Uterus (tissue), 4 donors: ENCODE results near the gene SECTM1. TPM values are rescaled to one million over a fixed set of nuclear protein-coding genes. Genes with fewer than 3 reads are reported as not detected.
A peak's percentile ranks its signal among the peaks of the same experiment; 100 is the strongest.

Experiments used
- DNase-seq, 2 donors: peaks; one replicate each; pipeline ENCODE4 v3.0.0-alpha.2; 2019 to 2020
- H3K27ac ChIP-seq, 2 donors: fragments of 200-600 bp; sonication (generic); 1 replicate in 1 of 2; 2 replicates in 1 of 2; pipeline ENCODE4 v1.5.1; 2016 to 2018
- H3K27me3 ChIP-seq, 2 donors: fragments of 200-600 bp; sonication (generic); one replicate each; pipeline ENCODE4 v1.5.1; 2018 to 2019; ENCODE audit warnings: control low read depth in 1 of 2
- H3K36me3 ChIP-seq, 2 donors: fragments of 200-600 bp; sonication (generic); one replicate each; pipeline ENCODE4 v1.5.1; 2019; ENCODE audit warnings: control low read depth in 1 of 2
- H3K4me1 ChIP-seq, 2 donors: fragments of 200-600 bp; sonication (generic); one replicate each; pipeline ENCODE4 v1.5.1; 2018 to 2019; ENCODE audit warnings: control low read depth in 1 of 2
- H3K4me3 ChIP-seq, 2 donors: fragments of 200-600 bp; sonication (generic); 1 replicate in 1 of 2; 2 replicates in 1 of 2; pipeline ENCODE4 v1.5.1; 2018 to 2019; ENCODE audit warnings: mild to moderate bottlenecking in 1 of 2
- H3K9me3 ChIP-seq, 2 donors: fragments of 200-600 bp; sonication (generic); one replicate each; pipeline ENCODE4 v1.5.1; 2019; ENCODE audit warnings: control low read depth in 1 of 2
- POLR2A ChIP-seq, 2 donors: fragments of 450-650 bp; IDR thresholded peaks; one replicate each; pipeline ENCODE4 v1.6.1; 2016; ENCODE audit warnings: antibody characterized with exemption in 2 of 2, mild to moderate bottlenecking in 1 of 2, moderate library complexity in 1 of 2
- intact Hi-C: fragments of 100-400 bp; cut with DNase I; formaldehyde crosslinking; loops from one replicate; pipeline ENCODE4 v1.15.1; 2023; ENCODE audit warnings: low total_unique reads
- total RNA-seq, 4 donors: library from RNA; depleted of rRNA in 3 of 4; stranded (reverse); fragments of >200 nt in 3 of 4; gene quantifications; one replicate each; pipeline versions ENCODE4 v1.1.0 to v1.2.4, GENCODE V29; 2014 to 2023
- TF ChIP-seq, protein P1 (sequence below), 4 experiments: fragments of 200-600 bp in 2 of 4; fragments of 450-650 bp in 2 of 4; sonication (generic) in 2 of 4; IDR thresholded peaks; one replicate each; pipeline ENCODE4 v1.5.1; 2016 to 2019; ENCODE audit warnings: antibody characterized with exemption in 4 of 4, mild to moderate bottlenecking in 2 of 4, moderate library complexity in 1 of 4
- donor health status: DM: yes; HTN: yes; CAD: no.

Gene SECTM1
- total RNA-seq, 4 donors from 2014 or later: 3.5 to 29.4 (median 9.0) TPM

GRCh38 chr17:82344175-82344907, 10.8 kb upstream of the SECTM1 start:
- Histone ChIP-seq H3K4me1 (no peaks in the 10 kb centered on the region), H3K4me3 (no peak overlapping the region), H3K9me3 (no peaks in the 10 kb centered on the region), H3K27me3 (no peaks in the 10 kb centered on the region), H3K27ac (no peak overlapping the region), H3K36me3 (no peaks in the 10 kb centered on the region)
- no peak for DNase-seq
- intact Hi-C loops: no loop called here
- TF ChIP-seq POLR2A (IDR thresholded peaks at IDR 0.05): no peak
- TF ChIP-seq, protein P1, sequence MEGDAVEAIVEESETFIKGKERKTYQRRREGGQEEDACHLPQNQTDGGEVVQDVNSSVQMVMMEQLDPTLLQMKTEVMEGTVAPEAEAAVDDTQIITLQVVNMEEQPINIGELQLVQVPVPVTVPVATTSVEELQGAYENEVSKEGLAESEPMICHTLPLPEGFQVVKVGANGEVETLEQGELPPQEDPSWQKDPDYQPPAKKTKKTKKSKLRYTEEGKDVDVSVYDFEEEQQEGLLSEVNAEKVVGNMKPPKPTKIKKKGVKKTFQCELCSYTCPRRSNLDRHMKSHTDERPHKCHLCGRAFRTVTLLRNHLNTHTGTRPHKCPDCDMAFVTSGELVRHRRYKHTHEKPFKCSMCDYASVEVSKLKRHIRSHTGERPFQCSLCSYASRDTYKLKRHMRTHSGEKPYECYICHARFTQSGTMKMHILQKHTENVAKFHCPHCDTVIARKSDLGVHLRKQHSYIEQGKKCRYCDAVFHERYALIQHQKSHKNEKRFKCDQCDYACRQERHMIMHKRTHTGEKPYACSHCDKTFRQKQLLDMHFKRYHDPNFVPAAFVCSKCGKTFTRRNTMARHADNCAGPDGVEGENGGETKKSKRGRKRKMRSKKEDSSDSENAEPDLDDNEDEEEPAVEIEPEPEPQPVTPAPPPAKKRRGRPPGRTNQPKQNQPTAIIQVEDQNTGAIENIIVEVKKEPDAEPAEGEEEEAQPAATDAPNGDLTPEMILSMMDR (IDR thresholded peaks at IDR 0.05): no peak

DNA sequence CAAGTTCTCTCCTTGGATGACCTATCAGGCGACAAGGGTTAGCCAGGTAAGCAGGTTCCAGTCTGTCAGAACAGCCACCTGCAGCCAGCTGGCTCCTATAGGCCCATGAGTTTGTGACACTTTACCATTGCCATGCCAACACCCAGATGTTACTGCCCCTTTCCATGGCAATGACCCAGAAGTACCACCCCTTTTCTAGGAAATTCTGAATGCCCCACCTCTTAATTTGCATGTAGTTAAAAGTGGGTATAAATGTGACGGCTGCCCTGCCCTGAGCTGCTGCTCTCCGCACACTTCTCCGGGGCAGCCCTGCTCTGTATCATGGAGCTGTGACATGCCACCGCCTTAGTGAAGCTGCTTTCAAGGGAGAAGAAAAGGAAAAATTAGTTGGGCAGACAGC, 10.0 kb upstream of the SECTM1 start:
- no peak for DNase-seq
- Histone ChIP-seq H3K27me3 (no peaks in the 10 kb centered on the region), H3K4me1 (no peaks in the 10 kb centered on the region), H3K4me3 (no peak overlapping the region), H3K36me3 (no peaks in the 10 kb centered on the region), H3K27ac (no peak overlapping the region), H3K9me3 (no peaks in the 10 kb centered on the region)
- no peak for TF ChIP-seq POLR2A (IDR thresholded peaks at IDR 0.05)
- TF ChIP-seq, protein P1 (IDR thresholded peaks at IDR 0.05): no peak
- intact Hi-C loops: no loop called here

DNA sequence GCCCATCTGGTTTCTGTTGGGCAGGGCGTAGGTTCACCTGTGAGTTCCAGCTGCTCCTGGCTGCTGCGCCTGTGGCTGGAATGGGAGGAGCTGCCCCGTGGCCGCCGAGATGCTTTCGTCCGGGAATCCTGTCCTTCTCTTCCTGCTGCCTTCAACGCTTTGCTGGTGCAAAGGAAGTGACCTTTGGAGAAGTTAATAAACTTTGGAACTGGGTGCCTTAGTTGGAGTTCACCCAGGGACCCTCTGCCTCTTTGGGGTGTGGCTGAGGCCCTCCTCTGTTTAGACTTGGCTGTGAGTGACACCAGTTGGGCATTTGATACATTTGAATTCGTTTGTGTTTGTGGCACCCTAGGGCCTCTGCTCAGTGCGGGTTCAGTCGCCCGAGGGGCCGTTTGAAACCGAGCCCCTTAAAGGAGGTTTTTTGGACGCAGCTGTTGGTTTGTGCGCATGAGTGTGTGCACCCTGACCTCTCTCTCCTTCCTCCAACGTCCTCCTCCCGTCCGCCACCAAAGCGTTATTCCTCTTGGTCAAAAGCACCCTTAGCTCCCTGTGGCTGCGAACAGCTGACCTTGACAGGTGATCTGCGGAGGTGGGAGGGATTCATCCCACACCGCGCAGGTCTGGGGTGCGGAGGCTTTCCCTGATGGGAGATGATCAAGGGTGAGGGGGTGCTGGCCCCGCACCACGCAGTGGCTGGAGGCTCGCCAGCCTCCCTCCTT, 9.0 kb upstream of the SECTM1 start:
- DNase-seq: no peak
- intact Hi-C loops: no loop called here
- no peaks in the 10 kb centered on the region for H3K27me3 ChIP-seq
- no peaks in the 10 kb centered on the region for H3K9me3 ChIP-seq
- H3K4me1 ChIP-seq: no peaks in the 10 kb centered on the region
- H3K36me3 ChIP-seq: no peaks in the 10 kb centered on the region
- H3K4me3 ChIP-seq: no peak overlapping the region
- no peak for TF ChIP-seq POLR2A (IDR thresholded peaks at IDR 0.05)
- TF ChIP-seq, protein P1 (IDR thresholded peaks at IDR 0.05): no peak
- no peak overlapping the region for H3K27ac ChIP-seq

DNA sequence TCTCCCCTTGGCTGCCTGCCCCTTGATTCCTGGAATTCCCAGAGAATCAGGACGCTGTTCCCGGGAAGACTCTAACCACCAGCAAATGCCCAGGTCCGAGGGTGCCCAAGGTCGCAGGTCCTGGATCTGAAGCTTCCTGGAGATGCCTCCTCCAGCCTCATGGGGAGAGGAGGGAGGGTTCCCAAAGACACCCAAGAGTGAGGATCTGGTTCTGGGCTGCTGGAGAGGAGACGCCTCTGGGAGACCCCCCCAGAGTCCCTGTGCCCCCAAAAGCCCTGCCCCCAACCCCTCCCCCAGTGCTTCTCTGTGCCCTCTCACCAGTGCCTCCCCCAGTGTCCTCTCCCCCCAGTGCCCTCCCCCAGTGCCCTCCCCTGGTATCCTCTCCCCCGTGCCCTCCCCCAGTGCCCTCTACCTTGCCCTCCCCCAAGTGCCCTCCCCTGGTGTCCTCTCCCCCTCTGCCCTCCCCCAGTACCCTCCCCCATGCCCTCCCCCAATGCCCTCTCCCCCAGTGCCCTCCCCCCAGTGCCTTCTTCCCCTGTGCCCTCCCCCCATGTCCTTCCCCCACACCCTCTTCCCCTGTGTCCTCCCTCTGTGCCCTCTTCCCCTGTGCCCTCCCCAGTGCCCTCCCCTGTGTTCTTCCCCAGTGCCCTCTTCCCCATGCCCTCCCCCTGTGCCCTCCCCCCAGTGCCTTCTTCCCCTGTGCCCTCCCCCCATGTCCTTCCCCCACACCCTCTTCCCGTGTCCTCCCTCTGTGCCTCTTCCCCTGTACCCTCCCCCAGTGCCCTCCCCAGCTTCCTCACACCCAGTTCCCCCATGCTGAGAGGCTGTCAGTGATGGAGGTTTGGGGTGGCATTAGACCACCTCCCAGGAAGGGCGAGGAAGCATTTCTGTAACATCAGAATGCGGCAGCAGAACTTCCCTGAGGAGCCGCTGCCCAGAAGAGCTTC, 6.3 kb upstream of the SECTM1 start:
- TF ChIP-seq, protein P1 (IDR thresholded peaks at IDR 0.05): no peak
- no peak for TF ChIP-seq POLR2A (IDR thresholded peaks at IDR 0.05)
- intact Hi-C loops: no loop called here
- no peaks in the 10 kb centered on the region for H3K27me3 ChIP-seq

More for the DNA sequence above, 6.3 kb upstream of the SECTM1 start:
- H3K9me3 ChIP-seq: no peaks in the 10 kb centered on the region
- H3K4me1 ChIP-seq: peaks cover 0 to under 1% of the 10 kb centered on the region in 2 donors
- H3K27ac ChIP-seq: peak overlapping the region; percentile 80 to 82
- no peak for DNase-seq
- H3K4me3 ChIP-seq: peak overlapping the region; percentile 34 to 43
- H3K36me3 ChIP-seq: no peaks in the 10 kb centered on the region
